ENCODE data around the gene LHX5.
A peak's percentile ranks its signal among the peaks of the same experiment; 100 is the strongest.

The LHX5 gene

DNA sequence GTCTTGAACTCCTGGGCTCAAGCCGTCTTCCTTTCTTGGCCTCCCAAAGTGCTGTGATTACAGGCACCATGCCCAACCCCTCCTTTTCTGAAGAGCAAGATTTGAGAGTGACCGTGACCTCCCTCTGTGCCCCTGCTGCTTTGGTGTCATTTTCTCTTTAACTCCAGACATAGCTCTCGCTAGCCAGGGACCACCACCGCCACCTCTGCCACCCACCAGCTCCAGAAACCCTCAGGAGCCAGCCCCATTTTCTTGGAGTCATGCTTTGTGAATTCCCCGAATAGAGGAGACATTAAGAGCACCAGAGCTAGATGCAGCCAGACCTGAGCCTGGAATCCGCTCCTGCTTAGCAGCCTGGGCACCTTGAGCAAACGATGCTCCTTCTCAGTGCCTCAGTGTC, 31.3 kb downstream of the LHX5 start:
- TF ChIP-seq, protein P1, sequence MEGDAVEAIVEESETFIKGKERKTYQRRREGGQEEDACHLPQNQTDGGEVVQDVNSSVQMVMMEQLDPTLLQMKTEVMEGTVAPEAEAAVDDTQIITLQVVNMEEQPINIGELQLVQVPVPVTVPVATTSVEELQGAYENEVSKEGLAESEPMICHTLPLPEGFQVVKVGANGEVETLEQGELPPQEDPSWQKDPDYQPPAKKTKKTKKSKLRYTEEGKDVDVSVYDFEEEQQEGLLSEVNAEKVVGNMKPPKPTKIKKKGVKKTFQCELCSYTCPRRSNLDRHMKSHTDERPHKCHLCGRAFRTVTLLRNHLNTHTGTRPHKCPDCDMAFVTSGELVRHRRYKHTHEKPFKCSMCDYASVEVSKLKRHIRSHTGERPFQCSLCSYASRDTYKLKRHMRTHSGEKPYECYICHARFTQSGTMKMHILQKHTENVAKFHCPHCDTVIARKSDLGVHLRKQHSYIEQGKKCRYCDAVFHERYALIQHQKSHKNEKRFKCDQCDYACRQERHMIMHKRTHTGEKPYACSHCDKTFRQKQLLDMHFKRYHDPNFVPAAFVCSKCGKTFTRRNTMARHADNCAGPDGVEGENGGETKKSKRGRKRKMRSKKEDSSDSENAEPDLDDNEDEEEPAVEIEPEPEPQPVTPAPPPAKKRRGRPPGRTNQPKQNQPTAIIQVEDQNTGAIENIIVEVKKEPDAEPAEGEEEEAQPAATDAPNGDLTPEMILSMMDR (IDR thresholded peaks at IDR 0.05; ENCODE audit: insufficient read depth, low read depth, low read length, missing control alignments) = no peak
- H3K4me3 ChIP-seq (ENCODE audit: low read length) = no peak overlapping the region
- DNase-seq (ENCODE audit: low read depth) = no peak

DNA sequence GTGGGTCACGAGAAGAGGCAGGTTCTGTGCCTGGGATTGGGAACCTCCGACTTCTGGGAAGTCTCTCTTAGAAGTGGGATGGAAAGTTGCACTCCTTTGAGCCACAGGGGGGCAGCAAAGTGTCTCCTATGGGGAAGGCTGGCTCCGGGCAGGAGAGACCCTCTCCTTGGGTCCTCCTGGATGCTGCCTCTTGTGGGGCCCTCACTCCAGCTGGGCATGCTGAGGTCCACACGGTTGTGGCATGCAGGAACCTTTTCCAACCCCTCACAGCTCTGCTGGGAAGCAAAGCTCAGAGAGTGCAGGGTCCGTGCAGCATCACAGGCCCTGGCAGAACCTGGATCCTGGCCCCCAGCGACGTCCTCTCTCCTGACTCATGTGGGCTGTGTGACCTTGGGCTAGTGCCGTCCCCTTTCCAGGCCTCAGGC, 32.1 kb downstream of the LHX5 start:
- TF ChIP-seq, protein P1 (IDR thresholded peaks at IDR 0.05; ENCODE audit: insufficient read depth, low read depth, low read length, missing control alignments) = peak; percentile 69
- H3K4me3 ChIP-seq (ENCODE audit: low read length) = no peak overlapping the region
- peak; percentile 43 for DNase-seq (ENCODE audit: low read depth)

DNA sequence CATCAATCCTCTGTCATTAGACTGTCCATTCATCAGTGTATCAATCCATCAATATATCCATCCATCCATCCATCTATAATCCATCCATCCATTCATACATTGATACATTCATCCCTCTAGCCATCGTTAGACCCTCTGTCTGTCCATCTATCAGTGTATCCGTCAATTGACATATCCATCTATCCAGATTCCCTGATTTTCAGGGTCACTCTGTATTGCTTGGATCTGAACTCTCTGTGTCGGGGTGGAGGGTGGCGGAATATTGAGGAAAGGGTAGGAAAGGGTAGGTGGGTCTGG, 32.4 kb downstream of the LHX5 start:
- DNase-seq (ENCODE audit: low read depth) = no peak
- TF ChIP-seq, protein P1 (IDR thresholded peaks at IDR 0.05; ENCODE audit: insufficient read depth, low read depth, low read length, missing control alignments) = no peak
- H3K4me3 ChIP-seq (ENCODE audit: low read length) = no peak overlapping the region

DNA sequence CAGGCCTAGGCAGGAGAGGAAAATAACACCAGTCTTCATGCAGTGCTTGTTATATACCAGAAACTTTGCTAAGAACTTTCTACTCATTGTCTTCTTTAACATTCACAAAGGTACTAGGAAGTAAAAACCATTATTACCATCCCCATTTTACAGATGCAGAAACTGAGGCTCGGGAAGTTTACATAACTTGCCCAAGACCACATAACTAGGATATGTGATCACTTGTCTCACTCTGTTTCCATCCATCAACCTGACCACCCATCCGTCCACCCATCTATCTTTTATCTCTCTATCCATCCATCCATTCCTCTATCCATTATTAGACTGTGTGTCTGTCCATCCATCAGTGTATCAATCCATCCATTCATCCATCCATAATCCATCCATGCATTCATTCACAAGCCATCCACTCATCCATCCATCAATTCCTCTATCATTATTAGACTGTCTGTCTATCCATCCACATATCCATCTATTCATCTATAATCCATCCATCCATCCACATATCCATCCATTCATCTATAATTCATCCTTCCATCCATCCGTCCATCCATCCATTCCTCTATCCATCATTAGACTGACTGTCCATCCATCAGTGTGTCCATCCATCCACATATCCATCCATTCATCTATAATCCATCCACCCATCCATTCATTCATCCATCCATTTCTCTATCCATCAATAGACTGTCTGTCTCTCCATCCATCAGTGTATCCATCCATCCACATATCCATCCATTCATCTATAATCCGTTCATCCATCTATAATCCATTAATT, 33.0 kb downstream of the LHX5 start:
- TF ChIP-seq, protein P1 (IDR thresholded peaks at IDR 0.05; ENCODE audit: insufficient read depth, low read depth, low read length, missing control alignments) = no peak
- no peak overlapping the region for H3K4me3 ChIP-seq (ENCODE audit: low read length)
- DNase-seq (ENCODE audit: low read depth) = no peak

DNA sequence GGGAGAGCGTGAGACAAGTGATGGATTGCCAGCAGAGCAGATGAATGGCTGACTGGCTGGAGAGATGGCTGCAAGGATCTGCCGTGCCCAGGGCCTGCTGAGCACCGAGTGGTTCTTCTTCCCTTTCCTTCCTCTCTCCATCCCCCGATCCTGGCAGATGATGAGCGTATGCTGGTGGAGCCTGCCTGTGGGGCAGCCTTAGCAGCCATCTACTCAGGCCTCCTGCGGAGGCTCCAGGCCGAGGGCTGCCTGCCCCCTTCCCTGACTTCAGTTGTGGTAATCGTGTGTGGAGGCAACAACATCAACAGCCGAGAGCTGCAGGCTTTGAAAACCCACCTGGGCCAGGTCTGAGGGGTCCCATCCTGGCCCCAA, 34.0 kb downstream of the LHX5 start:
- H3K4me3 ChIP-seq (ENCODE audit: low read length) = no peak overlapping the region
- no peak for DNase-seq (ENCODE audit: low read depth)
- TF ChIP-seq, protein P1 (IDR thresholded peaks at IDR 0.05; ENCODE audit: insufficient read depth, low read depth, low read length, missing control alignments) = no peak

DNA sequence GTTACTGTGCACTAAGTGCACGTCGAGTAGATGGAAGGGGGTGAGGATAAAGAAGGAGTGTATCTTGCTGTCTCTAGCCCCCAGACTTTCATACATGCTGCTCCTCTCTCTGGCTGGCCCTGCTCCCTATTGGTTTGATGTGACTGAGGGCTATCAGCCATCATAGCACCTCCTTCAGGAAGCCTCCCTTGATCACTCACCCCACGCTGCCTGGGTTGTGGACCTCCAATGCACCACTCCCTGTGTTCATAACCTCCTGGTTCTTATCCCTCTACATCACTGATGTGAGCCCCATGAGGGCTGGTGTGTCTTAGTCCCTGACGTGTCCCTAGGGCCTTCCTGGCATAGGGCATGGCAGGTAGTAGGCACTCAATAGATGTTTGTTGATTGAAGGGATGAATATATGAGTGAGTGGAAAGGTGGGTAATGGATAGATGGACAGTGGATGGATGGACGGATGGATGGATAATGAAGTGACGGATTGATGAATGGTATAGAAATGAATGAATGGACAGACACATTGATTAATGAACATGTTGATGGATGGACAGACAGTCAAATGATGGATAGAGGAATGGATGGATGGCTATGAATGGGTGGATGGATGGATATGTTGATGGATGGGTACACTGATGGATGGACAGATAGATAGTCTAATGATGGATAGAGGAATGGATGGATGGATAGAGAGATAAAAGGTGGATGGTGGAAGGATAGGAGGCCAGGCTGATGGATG, 34.5 kb downstream of the LHX5 start:
- TF ChIP-seq, protein P1 (IDR thresholded peaks at IDR 0.05; ENCODE audit: insufficient read depth, low read depth, low read length, missing control alignments) = no peak
- H3K4me3 ChIP-seq (ENCODE audit: low read length) = no peak overlapping the region
- no peak for DNase-seq (ENCODE audit: low read depth)

All from epithelial cell of esophagus (primary cell).